CD4-positive, alpha-beta T cell treated with Interleukin-15 for 1 hour (primary cell): ENCODE data around the gene KAZN.

ENCODE experiments used
- DNase-seq: peaks from one replicate; pipeline ENCODE4 v3.0.0-alpha.2; 2020

The KAZN gene

GRCh38 chr1:14778541-14778897 lies 180.0 kb downstream of the KAZN start:
- no peak for DNase-seq

GRCh38 chr1:14778898-14779865 lies 180.7 kb downstream of the KAZN start:
- no peak for DNase-seq

- DNase-seq, result no peak
Measured at GRCh38 chr1:14780271-14780670, 181.8 kb downstream of the KAZN start.

GRCh38 chr1:14781811-14782210 lies 183.3 kb downstream of the KAZN start:
- DNase-seq, result no peak

GRCh38 chr1:14782741-14783591 lies 184.5 kb downstream of the KAZN start:
- DNase-seq, result no peak

- DNase-seq, result no peak
Measured at GRCh38 chr1:14783592-14783886, 185.1 kb downstream of the KAZN start.

GRCh38 chr1:14784790-14785773 lies 186.6 kb downstream of the KAZN start:
- DNase-seq, result no peak

DNA sequence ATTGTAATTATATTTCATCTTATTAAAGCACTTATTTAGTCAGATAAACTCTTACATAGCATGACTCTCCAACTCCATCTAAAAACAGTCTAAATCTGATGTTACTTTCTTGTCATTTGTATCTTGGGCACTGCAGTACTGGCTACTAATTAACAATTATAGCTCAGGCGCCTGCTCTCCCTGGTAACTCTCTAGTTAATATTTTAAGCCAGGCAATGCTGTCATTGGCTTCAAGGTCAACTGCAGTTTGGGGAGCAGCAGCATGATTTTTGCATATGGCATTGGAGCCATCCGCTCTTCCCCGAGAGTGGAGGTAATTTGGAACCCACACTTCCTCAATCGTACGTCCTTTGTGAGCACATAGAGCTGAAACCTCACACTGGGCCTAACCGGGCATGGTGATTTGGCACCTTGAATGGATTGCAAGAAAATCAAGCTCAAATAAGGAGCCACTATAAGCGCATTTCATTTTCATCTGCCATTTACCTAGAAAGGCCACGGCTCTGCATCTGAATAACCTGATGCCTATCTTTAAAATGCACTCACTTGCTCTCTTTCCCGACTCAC lies 187.7 kb downstream of the KAZN start:
- no peak for DNase-seq

GRCh38 chr1:14786681-14787080 lies 188.2 kb downstream of the KAZN start:
- no peak for DNase-seq

DNA sequence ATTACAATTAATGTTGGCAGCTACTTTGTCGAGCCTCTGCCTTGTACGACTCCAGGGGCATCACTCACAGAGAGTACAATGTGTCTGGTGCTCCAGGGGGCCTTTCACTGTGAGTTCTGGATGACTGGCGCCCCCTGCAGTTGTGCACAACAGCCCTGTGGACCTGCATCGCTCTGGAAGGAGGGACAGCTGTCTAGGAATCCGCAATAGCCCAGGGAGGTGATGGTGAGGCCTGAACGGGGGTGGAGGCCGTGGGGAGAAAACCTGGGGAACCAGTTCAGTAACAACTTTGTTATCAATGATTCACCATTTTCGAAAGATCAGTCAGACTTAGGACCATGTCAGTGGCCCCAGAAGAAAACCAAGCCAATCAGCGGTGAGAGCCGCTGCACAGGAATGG lies 189.1 kb downstream of the KAZN start:
- DNase-seq, result no peak

DNA sequence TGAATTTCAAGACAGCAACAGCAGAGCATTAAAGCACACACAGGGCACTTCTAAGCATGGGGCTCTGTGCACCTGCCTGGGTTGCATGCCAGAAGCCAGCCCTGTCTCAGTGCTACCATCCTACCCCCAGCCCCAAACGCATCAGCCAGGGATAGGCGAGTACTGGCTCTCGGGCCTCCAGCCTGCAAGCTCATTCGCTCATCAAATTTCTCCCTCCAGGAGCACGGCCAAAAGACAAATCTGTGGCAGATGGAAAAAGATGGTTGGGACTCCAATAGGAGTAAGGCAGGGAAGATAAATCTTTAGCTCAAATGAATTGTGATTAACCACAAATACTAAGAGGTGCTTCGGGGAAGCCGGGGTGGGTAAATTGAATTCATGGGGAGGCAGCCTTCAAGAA lies 189.6 kb downstream of the KAZN start:
- no peak for DNase-seq

DNA sequence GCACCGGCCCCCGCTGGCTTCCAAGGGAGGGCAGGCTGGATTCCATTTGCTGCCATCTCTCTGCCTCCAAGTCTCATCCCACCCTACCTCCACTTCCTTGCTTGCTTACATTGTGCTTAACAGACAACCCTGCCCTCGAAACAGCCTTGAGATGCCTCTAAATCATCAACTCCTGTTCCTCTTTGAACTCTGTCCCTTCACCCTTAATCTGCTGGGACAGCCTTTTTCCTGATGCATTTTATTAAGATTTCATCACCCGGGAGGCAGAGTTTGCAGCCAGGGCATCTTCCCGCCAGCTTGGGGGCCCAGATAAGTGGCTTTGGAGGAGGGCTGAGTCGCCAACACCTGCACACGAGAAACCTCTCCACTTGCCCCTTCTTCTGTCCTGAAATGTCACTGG lies 192.5 kb downstream of the KAZN start:
- DNase-seq, result no peak

DNA sequence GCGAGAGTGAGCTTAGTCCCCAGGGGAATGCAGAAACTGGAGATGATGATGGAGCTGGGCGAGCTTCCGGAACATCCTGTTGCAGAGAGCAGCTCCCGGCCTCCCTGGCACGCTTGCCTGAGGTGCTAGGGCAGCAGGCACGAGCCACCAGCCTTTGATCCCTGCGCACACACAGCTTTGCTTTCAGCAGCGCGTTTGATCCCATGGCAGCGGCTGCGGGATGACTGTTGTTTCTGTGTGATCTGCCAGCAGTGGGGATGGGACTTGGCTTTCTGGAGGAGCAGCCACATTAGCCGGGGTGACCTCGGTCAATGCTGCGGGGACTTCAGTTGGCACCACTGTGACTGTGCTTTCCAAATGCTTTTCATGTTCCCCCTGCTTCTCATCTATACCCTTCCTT lies 193.2 kb downstream of the KAZN start:
- DNase-seq, result no peak

DNA sequence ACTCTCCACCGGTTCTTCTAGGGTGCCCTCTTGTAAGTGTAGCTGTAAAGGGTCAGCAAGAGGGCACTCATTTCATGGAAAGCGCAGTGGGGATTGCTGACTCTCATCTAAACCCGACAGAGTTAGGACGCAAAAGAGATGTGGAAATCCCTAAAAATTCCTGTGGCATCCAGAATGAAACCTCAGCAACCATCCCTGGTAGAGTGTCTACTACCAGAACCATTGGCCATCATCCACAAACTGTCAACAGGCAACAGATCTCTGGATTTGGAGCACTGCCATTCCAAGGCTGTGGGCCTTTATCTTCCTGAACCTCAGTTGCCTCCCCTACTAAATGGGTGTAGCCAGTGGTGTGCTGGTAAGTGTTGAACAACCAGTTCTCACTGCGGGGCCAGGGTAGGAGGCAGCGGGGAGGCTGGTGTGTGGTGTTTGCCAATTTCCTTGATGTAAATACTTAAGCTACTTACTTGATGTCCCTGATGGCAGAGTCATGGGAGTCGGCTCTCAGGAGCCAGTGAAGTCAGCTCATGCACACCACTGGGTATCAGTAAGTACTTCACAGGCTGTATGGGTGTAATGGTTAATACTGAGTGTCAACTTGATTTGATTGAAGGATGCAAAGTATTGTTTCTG lies 195.8 kb downstream of the KAZN start:
- no peak for DNase-seq

GRCh38 chr1:14794906-14795305 lies 196.4 kb downstream of the KAZN start:
- DNase-seq, result no peak

- no peak for DNase-seq
Measured at GRCh38 chr1:14795589-14795988, 197.1 kb downstream of the KAZN start.

DNA sequence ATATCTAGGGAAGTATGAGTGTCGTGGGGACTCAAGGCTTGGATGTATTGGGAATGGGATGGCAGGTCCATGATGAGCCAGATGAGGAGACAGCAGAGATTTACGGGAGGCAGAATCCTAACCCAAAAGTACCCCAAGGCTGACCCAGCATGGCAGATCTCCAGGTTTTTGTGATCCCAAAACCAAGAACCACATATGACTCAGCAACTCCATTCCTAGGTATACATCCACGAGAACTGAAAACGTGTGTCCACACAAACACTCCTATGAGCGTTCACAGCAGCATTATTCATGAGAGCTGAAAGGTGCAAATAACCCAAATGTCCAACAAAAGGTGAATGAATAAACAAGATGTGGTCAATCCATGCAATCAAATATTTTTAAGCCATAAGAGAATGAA lies 201.5 kb downstream of the KAZN start:
- DNase-seq, result no peak

DNA sequence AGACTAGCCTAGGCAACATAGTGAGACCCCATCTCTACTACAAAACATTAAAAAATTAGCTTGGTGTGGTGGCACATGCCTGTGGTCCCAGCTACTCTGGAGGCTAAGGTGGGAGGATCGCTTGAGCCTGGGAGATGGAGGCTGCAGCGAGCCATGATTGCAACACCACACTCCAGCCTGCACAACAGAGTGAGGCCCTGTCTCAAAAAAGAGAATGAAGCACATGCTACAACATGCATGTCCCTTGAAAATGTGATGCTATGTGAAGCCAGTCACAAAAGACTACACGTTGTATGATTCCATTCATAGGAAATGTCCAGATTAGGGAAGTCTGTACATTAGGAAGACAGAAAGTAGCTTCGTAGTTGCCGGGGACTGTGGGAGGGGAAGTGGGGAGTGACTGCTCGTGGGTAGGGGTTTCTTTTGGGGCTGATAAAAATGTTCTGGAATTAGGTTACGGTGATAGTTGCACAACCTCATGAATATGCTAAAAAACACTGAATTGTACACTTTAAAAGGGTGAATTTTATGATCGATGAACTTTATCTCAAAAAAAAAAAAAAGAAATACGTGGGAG lies 202.1 kb downstream of the KAZN start:
- DNase-seq, result no peak

DNA sequence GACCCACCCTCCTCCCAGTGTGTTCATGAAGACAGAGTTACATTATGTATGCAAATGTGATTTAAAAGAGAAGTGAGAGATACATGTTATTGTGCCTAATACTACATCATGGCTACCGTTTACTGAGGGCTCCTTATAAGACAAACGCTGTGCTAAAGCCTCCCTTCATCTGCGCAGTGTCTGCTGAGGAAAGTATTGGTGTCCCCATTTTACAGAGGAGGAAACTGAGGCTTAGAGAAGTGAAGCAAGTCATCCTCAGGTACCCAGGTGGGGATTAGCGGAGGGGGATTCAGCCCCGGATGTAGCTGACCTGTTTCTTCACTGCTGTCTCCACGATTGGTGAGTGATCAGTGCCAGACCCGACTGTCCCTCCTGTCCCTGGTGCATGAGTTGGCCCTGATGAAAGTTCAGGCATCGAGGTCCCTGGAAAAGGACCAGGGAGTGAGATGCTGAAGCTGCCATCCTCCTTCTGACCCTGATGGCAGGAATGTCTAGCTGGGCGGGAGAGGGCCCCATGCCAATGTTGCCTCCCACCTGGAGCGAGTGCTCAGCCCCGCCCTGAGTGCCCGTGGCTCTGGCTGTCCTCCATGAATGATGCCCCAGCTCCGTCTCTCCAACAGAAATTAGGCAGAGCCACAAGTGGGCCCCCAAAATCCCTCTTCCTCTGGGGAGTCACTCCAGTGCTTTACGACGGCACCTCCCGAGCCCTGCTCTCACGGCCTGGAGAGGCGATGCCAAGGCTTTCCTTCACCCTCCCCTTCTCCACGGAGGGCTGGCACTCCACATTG lies 204.7 kb downstream of the KAZN start:
- DNase-seq, result no peak

DNA sequence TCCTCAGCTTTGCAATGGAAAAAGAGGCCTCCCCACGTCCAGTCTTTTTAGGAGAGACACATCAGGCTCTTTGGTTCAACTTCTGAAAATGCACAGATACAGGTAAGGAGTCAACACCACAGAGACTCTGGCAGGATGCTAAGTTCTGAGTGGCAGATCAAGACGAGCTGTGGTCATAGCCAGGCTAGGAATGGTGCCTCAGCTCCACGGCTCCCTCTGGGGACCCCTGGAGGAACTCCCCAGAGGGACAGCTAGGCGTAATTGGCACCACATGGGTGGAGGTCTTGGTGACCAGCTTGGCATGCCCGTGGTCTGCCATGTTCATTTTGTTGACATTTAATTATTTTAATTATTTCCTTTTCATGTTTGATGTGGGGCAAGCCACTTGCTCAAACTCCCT lies 206.1 kb downstream of the KAZN start:
- DNase-seq, result no peak

DNA sequence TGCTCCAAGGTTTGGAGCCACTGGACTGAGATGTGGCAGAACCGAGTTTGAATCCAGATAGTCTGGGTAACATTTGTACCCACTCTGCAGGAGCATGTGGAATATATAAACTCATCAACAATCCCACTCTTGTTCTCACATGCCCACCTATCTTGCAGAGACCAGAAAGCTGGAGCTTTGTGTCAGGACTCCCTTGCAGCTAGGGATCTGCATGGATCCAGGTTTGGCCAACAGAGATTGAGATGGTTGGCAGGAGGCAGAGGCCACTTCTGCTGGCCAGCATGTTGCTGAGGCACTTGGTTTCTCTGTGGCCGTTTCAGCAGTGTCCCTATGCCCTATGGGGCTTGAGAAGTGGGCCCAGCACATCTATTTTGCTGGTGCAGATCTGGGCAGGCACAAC lies 208.3 kb downstream of the KAZN start:
- DNase-seq, result no peak
